GM12873 (cell line): Measurements from ENCODE around the gene C10orf67.

ENCODE experiments used
- CTCF ChIP-seq: IDR thresholded peaks from 2 replicates; pipeline ENCODE4 v1.5.1; 2012; ENCODE audit warnings: low read depth, mild to moderate bottlenecking, moderate library complexity, low read length, control low read depth; ENCODE audit not compliant: insufficient read depth; ENCODE audit errors: missing control alignments

The C10orf67 gene

GRCh38 chr10:23275355-23275754, 69.2 kb downstream of the C10orf67 start:
- TF ChIP-seq CTCF = no peak

- no peak for TF ChIP-seq CTCF
These were observed 74.1 kb downstream of the C10orf67 start for GRCh38 chr10:23270531-23270930.

- TF ChIP-seq CTCF = no peak
These were observed 81.0 kb downstream of the C10orf67 start for GRCh38 chr10:23263441-23264164.

GRCh38 chr10:23262928-23263327, 81.7 kb downstream of the C10orf67 start:
- no peak for TF ChIP-seq CTCF

- no peak for TF ChIP-seq CTCF
These were observed 86.1 kb downstream of the C10orf67 start for GRCh38 chr10:23258516-23258915.

- TF ChIP-seq CTCF = no peak
These were observed 90.8 kb downstream of the C10orf67 start for GRCh38 chr10:23253780-23254179.

- TF ChIP-seq CTCF = no peak
These were observed 106.6 kb downstream of the C10orf67 start for GRCh38 chr10:23238015-23238414.
